Mesodermal cell (in vitro differentiated cells): ENCODE measurements around the gene EML1.

ENCODE experiments used
- H3K27ac ChIP-seq: 2 replicates; pipeline ENCODE4 v1.7.0; 2013; ENCODE audit warnings: mild to moderate bottlenecking, low read depth, low read length, moderate library complexity; ENCODE audit not compliant: severe bottlenecking
- H3K36me3 ChIP-seq: 2 replicates; pipeline ENCODE4 v1.7.1; 2013; ENCODE audit warnings: mild to moderate bottlenecking, low read length, moderate library complexity; ENCODE audit not compliant: control insufficient read depth, insufficient read depth
- H3K4me1 ChIP-seq: one replicate; pipeline ENCODE4 v1.7.1; 2013; ENCODE audit warnings: mild to moderate bottlenecking, low read length; ENCODE audit not compliant: insufficient read depth, control insufficient read depth, poor library complexity, severe bottlenecking
- H3K4me3 ChIP-seq: 2 replicates; pipeline ENCODE4 v1.7.0; 2013; ENCODE audit warnings: low read length, control low read depth, mild to moderate bottlenecking; ENCODE audit not compliant: insufficient read depth, poor library complexity, severe bottlenecking; ENCODE audit errors: extremely low read depth
- H3K9me3 ChIP-seq: 2 replicates; pipeline ENCODE4 v1.7.1; 2013; ENCODE audit warnings: mild to moderate bottlenecking, low read length, moderate library complexity; ENCODE audit not compliant: control insufficient read depth
- WGBS, 2 experiments: methylation state at CpG; one replicate each; pipeline ENCODE4 v1.1.5; 2013; ENCODE audit warnings: missing lambda C conversion rate in 2 of 2; ENCODE audit not compliant: insufficient coverage in 2 of 2; 5-methylcytosine and 5-hydroxymethylcytosine counted together

The EML1 gene

DNA sequence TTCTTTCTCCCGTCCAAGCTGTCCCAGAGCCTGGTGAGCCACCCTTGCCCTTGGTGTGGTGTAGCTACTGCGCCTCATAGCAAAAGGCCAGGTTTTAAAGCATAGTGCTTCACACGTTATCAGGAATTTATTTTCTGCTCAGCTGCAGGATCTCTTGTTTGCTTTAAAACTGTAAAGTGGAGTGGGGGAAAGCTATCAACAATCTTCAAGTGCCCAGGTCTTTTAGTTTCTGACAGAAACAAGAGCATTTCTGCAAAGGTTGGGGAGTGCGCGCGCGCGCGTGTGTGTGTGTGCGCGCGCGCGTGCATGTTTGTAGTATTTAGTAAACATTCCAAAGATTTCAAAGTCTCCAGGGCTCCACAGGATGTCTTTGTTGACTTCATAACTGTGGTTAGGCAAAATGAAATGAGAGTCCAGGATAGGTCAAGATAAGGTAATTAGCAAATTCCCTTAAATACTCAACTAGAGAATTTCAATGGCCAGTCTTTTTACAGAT is 45.5 kb downstream of the EML1 start:
- H3K36me3 ChIP-seq, result no peaks in the 10 kb centered on the region
- no peaks in the 10 kb centered on the region for H3K9me3 ChIP-seq
- peak overlapping the region; percentile 77 for H3K27ac ChIP-seq
- WGBS, 2 experiments, result 60% methylated on average over 1 of the region's 14 CpGs; no CpG with 5 or more reads in 1 of the 2 experiments
- H3K4me3 ChIP-seq, result peak overlapping the region; percentile 6
- H3K4me1 ChIP-seq, result peaks cover 14% of the 10 kb centered on the region

DNA sequence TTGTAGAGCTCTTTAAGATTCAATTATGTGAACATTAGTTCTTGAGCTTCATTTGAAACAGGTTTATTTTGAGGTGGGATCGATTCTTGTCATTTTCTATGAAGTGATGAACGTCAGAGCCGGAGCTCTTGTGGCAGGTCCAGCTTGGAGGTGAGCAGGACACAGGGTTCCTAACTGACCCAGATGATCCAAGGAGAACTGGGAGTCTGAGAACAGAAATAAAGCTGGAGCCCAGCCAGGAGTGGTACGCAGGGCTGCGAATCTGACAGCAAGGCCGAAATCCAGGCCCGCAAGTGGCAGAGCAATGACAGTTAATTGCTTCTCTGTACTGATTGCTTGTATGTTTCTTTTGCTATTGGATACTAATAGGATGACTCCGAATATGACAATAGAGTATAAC is 46.5 kb downstream of the EML1 start:
- 83 to 88% methylated on average over 8 of the region's 8 CpGs for WGBS, 2 experiments
- peaks cover 14% of the 10 kb centered on the region for H3K4me1 ChIP-seq
- H3K27ac ChIP-seq, result no peak overlapping the region
- H3K4me3 ChIP-seq, result no peak overlapping the region
- no peaks in the 10 kb centered on the region for H3K9me3 ChIP-seq
- no peaks in the 10 kb centered on the region for H3K36me3 ChIP-seq

DNA sequence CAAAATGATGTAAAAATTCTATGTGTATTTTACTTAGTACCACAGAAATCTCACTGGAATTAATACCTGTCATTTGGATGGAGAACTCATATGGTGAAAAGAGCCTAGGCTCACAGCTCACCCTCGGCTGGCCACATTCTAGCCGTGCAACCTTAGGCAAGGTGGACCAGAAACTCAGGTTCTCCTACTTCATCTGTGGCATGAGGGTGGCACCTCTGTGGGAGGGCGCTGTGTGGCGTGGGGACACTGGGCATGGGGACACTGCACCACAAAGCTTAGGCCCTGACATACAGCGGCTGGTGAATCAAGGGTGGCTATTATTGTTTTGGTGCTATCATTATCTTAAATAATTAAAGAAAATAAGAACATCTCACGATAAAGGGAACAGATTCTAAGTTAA is 47.1 kb downstream of the EML1 start:
- Histone ChIP-seq H3K36me3 (no peaks in the 10 kb centered on the region), H3K4me1 (peaks cover 14% of the 10 kb centered on the region), H3K4me3 (no peak overlapping the region), H3K27ac (no peak overlapping the region), H3K9me3 (no peaks in the 10 kb centered on the region)
- 83 to 93% methylated on average over 2 to 4 of the region's 6 CpGs for WGBS, 2 experiments

- Histone ChIP-seq H3K4me3 (no peak overlapping the region), H3K4me1 (peaks cover 14% of the 10 kb centered on the region), H3K36me3 (no peaks in the 10 kb centered on the region), H3K27ac (no peak overlapping the region), H3K9me3 (no peaks in the 10 kb centered on the region)
- 86% methylated on average over 2 of the region's 5 CpGs; no CpG with 5 or more reads in 1 of the 2 experiments for WGBS, 2 experiments
Observed at GRCh38 chr14:99840774-99841305, 47.6 kb downstream of the EML1 start.

- WGBS, 2 experiments, result 58 to 65% methylated on average over 5 to 7 of the region's 9 CpGs
- peaks cover 14% of the 10 kb centered on the region for H3K4me1 ChIP-seq
Observed at GRCh38 chr14:99841436-99842071, 48.3 kb downstream of the EML1 start.

DNA sequence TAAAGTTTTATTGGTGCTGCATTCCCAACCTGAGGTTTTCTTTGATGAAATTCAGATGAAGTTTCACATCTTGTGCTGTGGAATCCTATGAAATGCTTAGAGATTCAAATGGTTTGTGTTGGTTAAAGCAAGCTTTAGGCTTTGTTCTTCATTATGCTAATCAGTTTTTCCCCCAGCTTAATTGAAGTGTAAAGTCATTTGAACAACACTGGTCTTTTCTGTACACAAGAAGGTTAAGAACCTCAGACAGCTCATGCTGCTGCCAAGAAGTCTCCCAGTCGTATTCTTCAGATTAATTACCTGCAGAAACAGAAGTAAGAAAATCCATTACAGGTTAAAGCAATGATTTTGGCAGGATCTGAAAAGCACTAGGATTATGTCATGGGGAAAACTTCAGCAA is 48.9 kb downstream of the EML1 start:
- H3K27ac ChIP-seq, result no peak overlapping the region
- peaks cover 13% of the 10 kb centered on the region for H3K4me1 ChIP-seq
- H3K4me3 ChIP-seq, result no peak overlapping the region
- whole genome bisulfite sequencing, 2 experiments, result 43% methylated on average over 1 of the region's 1 CpG; no CpG with 5 or more reads in 1 of the 2 experiments
- no peaks in the 10 kb centered on the region for H3K36me3 ChIP-seq
- H3K9me3 ChIP-seq, result no peaks in the 10 kb centered on the region

More at GRCh38 chr14:99841436-99842071, 48.3 kb downstream of the EML1 start:
- Histone ChIP-seq H3K4me3 (no peak overlapping the region), H3K27ac (no peak overlapping the region), H3K9me3 (no peaks in the 10 kb centered on the region), H3K36me3 (no peaks in the 10 kb centered on the region)

- Histone ChIP-seq H3K36me3 (no peaks in the 10 kb centered on the region), H3K4me3 (no peak overlapping the region), H3K4me1 (no peaks in the 10 kb centered on the region), H3K9me3 (no peaks in the 10 kb centered on the region), H3K27ac (no peak overlapping the region)
Observed at GRCh38 chr14:99846808-99847207, 53.6 kb downstream of the EML1 start.

- Histone ChIP-seq H3K4me1 (no peaks in the 10 kb centered on the region), H3K9me3 (no peaks in the 10 kb centered on the region), H3K27ac (no peak overlapping the region), H3K36me3 (peaks cover 3% of the 10 kb centered on the region), H3K4me3 (no peak overlapping the region)
- 87 to 97% methylated on average over 9 of the region's 10 CpGs for WGBS, 2 experiments
Observed at GRCh38 chr14:99850709-99851108, 57.5 kb downstream of the EML1 start.

DNA sequence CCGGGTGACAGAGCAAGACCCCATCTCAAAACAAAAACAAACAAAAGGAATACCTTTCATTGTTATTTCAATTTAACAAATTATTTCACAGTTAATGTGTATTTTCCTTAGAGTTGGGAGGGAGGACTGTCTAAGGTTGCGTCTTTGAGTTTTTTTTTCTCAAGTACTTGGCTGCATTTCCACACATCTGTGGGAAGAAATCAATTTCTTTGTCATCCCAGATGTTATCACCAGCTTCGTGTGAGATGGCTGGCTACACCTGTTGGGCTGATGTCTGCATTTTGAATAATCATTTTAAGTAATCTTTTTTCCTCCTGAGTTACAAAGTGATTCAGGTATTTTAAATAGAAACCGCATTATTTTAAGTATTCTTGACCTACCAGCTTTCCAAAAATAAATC is 59.4 kb downstream of the EML1 start:
- no peak overlapping the region for H3K4me3 ChIP-seq
- H3K36me3 ChIP-seq, result peaks cover 3% of the 10 kb centered on the region
- no CpG with 5 or more reads among the region's 4 CpGs for WGBS, 2 experiments
- H3K9me3 ChIP-seq, result no peaks in the 10 kb centered on the region
- no peaks in the 10 kb centered on the region for H3K4me1 ChIP-seq
- no peak overlapping the region for H3K27ac ChIP-seq

- H3K36me3 ChIP-seq, result peaks cover 3% of the 10 kb centered on the region
Observed at GRCh38 chr14:99853206-99853605, 60.0 kb downstream of the EML1 start.

DNA sequence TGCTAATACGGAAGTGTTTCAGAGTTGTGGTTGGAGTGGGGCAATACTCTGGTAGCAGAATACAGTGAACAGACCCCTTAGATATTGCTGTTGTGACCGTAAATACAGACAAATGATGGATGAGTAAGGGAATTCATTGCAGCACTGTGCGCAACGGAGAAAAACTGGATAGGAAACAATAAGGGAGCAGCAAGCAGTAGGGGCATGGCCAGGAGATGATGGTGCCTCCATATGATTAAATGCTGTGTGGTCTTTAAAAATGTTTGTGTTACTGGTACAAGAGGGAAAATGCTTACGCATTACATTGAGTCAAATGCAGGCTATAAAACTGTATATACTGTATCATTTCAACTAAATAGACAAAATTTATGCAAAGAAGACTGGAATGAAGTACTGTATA is 61.6 kb downstream of the EML1 start:
- no peak overlapping the region for H3K4me3 ChIP-seq
- WGBS, 2 experiments, result 84 to 85% methylated on average over 4 of the region's 5 CpGs
- no peak overlapping the region for H3K27ac ChIP-seq
- peaks cover 3% of the 10 kb centered on the region for H3K36me3 ChIP-seq
- no peaks in the 10 kb centered on the region for H3K9me3 ChIP-seq
- H3K4me1 ChIP-seq, result no peaks in the 10 kb centered on the region

More at GRCh38 chr14:99853206-99853605, 60.0 kb downstream of the EML1 start:
- Histone ChIP-seq H3K9me3 (no peaks in the 10 kb centered on the region), H3K4me1 (no peaks in the 10 kb centered on the region), H3K27ac (no peak overlapping the region), H3K4me3 (no peak overlapping the region)
- WGBS, 2 experiments, result 71 to 73% methylated on average over 4 to 5 of the region's 5 CpGs
